DND-41 (cell line): ENCODE data around the gene IGFBP1.

ENCODE experiments used
- ATAC-seq: fragments of 200-7000 bp; cut with Tn5 transposase; 3 replicates; pipeline ENCODE4 v1.9.1; 2021; ENCODE audit warnings: low read depth; ENCODE audit not compliant: insufficient read depth
- DNase-seq: peaks from one replicate; pipeline ENCODE4 v3.0.0-alpha.2; 2020
- H2AFZ ChIP-seq: 2 replicates; pipeline ENCODE4 v1.6.0; 2012; ENCODE audit warnings: low read depth, low read length
- H3K27ac ChIP-seq: 2 replicates; pipeline ENCODE4 v1.5.1; 2012; ENCODE audit warnings: low read length, inconsistent platforms
- H3K27me3 ChIP-seq: fragments of 200-600 bp; sonication (generic); 2 replicates; pipeline ENCODE4 v1.6.0; 2012; ENCODE audit warnings: low read length, mild to moderate bottlenecking, inconsistent platforms; ENCODE audit not compliant: insufficient read depth, poor library complexity
- H3K36me3 ChIP-seq: 2 replicates; pipeline ENCODE4 v1.5.1; 2012; ENCODE audit warnings: low read length, inconsistent platforms; ENCODE audit not compliant: insufficient read depth
- H3K4me1 ChIP-seq: 2 replicates; pipeline ENCODE4 v1.5.1; 2012; ENCODE audit warnings: mild to moderate bottlenecking, low read length; ENCODE audit not compliant: insufficient read depth
- H3K4me2 ChIP-seq: 2 replicates; pipeline ENCODE4 v1.6.0; 2012; ENCODE audit warnings: mild to moderate bottlenecking, moderate library complexity, low read length, inconsistent platforms; ENCODE audit not compliant: insufficient read depth
- H3K4me3 ChIP-seq, 2 experiments: fragments of 200-600 bp in 1 of 2; shearing (Covaris generic) in 1 of 2; 2 replicates each; pipeline ENCODE4 v1.5.1; 2012 to 2016; ENCODE audit warnings: inconsistent platforms in 2 of 2, low read length in 2 of 2, mild to moderate bottlenecking in 2 of 2, low read depth in 1 of 2, moderate library complexity in 1 of 2
- H3K79me2 ChIP-seq: 2 replicates; pipeline ENCODE4 v1.6.0; 2012; ENCODE audit warnings: low read length, inconsistent platforms; ENCODE audit not compliant: insufficient read depth
- H3K9ac ChIP-seq: 2 replicates; pipeline ENCODE4 v1.6.0; 2012; ENCODE audit warnings: low read depth, mild to moderate bottlenecking, inconsistent platforms, low read length, moderate library complexity
- H3K9me3 ChIP-seq: 2 replicates; pipeline ENCODE4 v1.5.1; 2012; ENCODE audit warnings: low read length, moderate library complexity, mild to moderate bottlenecking, inconsistent platforms; ENCODE audit not compliant: insufficient read depth, severe bottlenecking
- H4K20me1 ChIP-seq: 2 replicates; pipeline ENCODE4 v1.6.0; 2012; ENCODE audit warnings: low read length; ENCODE audit not compliant: insufficient read depth
- CTCF ChIP-seq: IDR thresholded peaks from 2 replicates; pipeline ENCODE4 v1.5.1; 2012; ENCODE audit warnings: borderline replicate concordance, low read length, moderate library complexity, mild to moderate bottlenecking; ENCODE audit not compliant: poor library complexity, severe bottlenecking; ENCODE audit errors: extremely low read depth
- EZH2 ChIP-seq: IDR thresholded peaks from 3 replicates; pipeline ENCODE4 v1.6.1; 2012; ENCODE audit warnings: borderline replicate concordance, low read depth, mild to moderate bottlenecking, moderate library complexity, low read length, inconsistent platforms; ENCODE audit not compliant: severe bottlenecking

Gene IGFBP1

GRCh38 chr7:45873035-45873354, 15.3 kb upstream of the IGFBP1 start, which contains the start of gene CCDC201:
CCDC201 (minus strand) TSS chr7:45873082; CDS start chr7:45873007, 75 bp downstream.
- no peak within 1 kb of the TSS for H3K4me2 ChIP-seq
- no peaks in the 10 kb centered on the region for H4K20me1 ChIP-seq
- no peak for TF ChIP-seq EZH2
- no peak for TF ChIP-seq CTCF
- no peaks in the 10 kb centered on the region for H3K79me2 ChIP-seq
- ATAC-seq (no peak), DNase-seq (no peak)
- no peak within 1 kb of the TSS for H3K9ac ChIP-seq
- no peaks in the 10 kb centered on the region for H3K4me1 ChIP-seq
- H3K27me3 ChIP-seq: peaks cover 6% of the 10 kb centered on the region
- H3K36me3 ChIP-seq: no peaks in the 10 kb centered on the region
- no peak within 1 kb of the TSS for H3K4me3 ChIP-seq
- no peak within 1 kb of the TSS for H2AFZ ChIP-seq
- no peaks in the 10 kb centered on the region for H3K9me3 ChIP-seq
- no peak within 1 kb of the TSS for H3K27ac ChIP-seq

DNA sequence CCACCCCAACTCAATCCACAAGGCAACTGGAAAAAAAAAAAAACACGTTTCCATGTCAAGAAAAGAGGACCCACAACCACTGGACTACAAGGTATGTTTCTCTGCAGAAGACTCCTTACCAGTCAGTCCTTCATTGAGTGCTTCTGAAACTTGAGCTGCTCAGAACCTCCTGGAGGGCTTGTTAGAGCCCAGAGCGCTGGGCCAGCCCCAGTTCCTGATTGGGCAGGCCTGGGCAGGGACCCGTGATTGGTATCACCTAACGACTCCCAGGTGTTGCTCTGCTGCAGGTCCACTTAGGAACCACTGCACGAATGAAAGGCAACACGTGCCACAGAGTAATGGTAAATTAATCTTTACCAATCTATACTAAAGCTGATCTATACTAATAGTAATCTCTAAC, 14.9 kb upstream of the IGFBP1 start:
- Histone ChIP-seq H3K9me3 (no peaks in the 10 kb centered on the region), H3K27ac (no peak overlapping the region), H3K27me3 (peaks cover 6% of the 10 kb centered on the region), H2AFZ (no peak overlapping the region), H4K20me1 (no peaks in the 10 kb centered on the region), H3K4me3 (no peak overlapping the region), H3K9ac (no peak overlapping the region), H3K79me2 (no peaks in the 10 kb centered on the region), H3K4me2 (no peak overlapping the region), H3K4me1 (no peaks in the 10 kb centered on the region), H3K36me3 (no peaks in the 10 kb centered on the region)
- no peak for DNase-seq
- ATAC-seq: no peak
- no peak for TF ChIP-seq EZH2
- no peak for TF ChIP-seq CTCF

GRCh38 chr7:45874408-45875131, 13.7 kb upstream of the IGFBP1 start:
- H4K20me1 ChIP-seq: no peaks in the 10 kb centered on the region
- H3K79me2 ChIP-seq: no peaks in the 10 kb centered on the region
- H3K4me1 ChIP-seq: no peaks in the 10 kb centered on the region
- H2AFZ ChIP-seq: no peak overlapping the region
- DNase-seq: no peak
- H3K27me3 ChIP-seq: peaks cover 2% of the 10 kb centered on the region
- H3K4me3 ChIP-seq: no peak overlapping the region
- TF ChIP-seq CTCF (no peak), EZH2 (no peak)
- ATAC-seq: no peak
- H3K4me2 ChIP-seq: no peak overlapping the region
- no peaks in the 10 kb centered on the region for H3K9me3 ChIP-seq
- H3K36me3 ChIP-seq: no peaks in the 10 kb centered on the region
- no peak overlapping the region for H3K27ac ChIP-seq
- H3K9ac ChIP-seq: no peak overlapping the region

GRCh38 chr7:45876519-45876918, 11.8 kb upstream of the IGFBP1 start:
- ATAC-seq: no peak
- no peak overlapping the region for H3K27ac ChIP-seq
- TF ChIP-seq CTCF: no peak
- no peak for TF ChIP-seq EZH2

More at GRCh38 chr7:45876519-45876918, 11.8 kb upstream of the IGFBP1 start:
- Histone ChIP-seq H3K36me3 (no peaks in the 10 kb centered on the region), H3K27me3 (no peaks in the 10 kb centered on the region), H3K9me3 (no peaks in the 10 kb centered on the region), H3K4me2 (no peak overlapping the region), H3K79me2 (no peaks in the 10 kb centered on the region), H2AFZ (no peak overlapping the region), H3K9ac (no peak overlapping the region), H4K20me1 (no peaks in the 10 kb centered on the region), H3K4me3 (no peak overlapping the region), H3K4me1 (no peaks in the 10 kb centered on the region)
- DNase-seq: no peak
